ENCODE results near the gene VAC14.

The VAC14 gene

GRCh38 chr16:70651524-70651923, 149.4 kb downstream of the VAC14 start:
- H3K4me3 ChIP-seq (ENCODE audit: low read length), result no peak overlapping the region
- no peak for DNase-seq (ENCODE audit: low read depth)
- TF ChIP-seq CTCF (conservative IDR thresholded peaks at IDR 0.05; ENCODE audit: low read depth, low read length), result no peak

- TF ChIP-seq CTCF (conservative IDR thresholded peaks at IDR 0.05; ENCODE audit: low read depth, low read length), result no peak
- DNase-seq (ENCODE audit: low read depth), result no peak
- H3K4me3 ChIP-seq (ENCODE audit: low read length), result no peak overlapping the region
Measured at GRCh38 chr16:70650216-70650615, 150.7 kb downstream of the VAC14 start.

DNA sequence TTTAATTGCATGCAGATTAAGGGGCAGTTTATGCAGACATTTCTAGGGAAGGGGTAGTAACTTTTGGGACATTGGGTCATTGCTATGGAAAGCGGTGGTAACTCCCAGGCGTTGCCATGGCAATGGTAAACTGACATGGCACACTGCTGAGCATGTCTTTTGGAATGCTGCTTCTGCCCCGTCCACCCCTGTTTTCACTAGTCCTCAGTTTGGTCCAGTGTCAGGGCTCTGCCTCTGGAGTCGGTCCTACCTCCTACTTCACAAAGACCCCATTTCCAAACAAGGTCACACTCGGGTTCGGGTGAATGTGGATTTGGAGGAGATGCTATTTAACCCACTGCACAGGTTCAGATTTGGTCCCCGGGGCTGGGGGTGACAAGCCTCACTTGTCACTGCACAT, 151.7 kb downstream of the VAC14 start:
- TF ChIP-seq CTCF (conservative IDR thresholded peaks at IDR 0.05; ENCODE audit: low read depth, low read length), result no peak
- H3K4me3 ChIP-seq (ENCODE audit: low read length), result no peak overlapping the region
- DNase-seq (ENCODE audit: low read depth), result no peak

- no peak for TF ChIP-seq CTCF (conservative IDR thresholded peaks at IDR 0.05; ENCODE audit: low read depth, low read length)
- H3K4me3 ChIP-seq (ENCODE audit: low read length), result no peak overlapping the region
- no peak for DNase-seq (ENCODE audit: low read depth)
Measured at GRCh38 chr16:70648606-70649005, 152.4 kb downstream of the VAC14 start.

DNA sequence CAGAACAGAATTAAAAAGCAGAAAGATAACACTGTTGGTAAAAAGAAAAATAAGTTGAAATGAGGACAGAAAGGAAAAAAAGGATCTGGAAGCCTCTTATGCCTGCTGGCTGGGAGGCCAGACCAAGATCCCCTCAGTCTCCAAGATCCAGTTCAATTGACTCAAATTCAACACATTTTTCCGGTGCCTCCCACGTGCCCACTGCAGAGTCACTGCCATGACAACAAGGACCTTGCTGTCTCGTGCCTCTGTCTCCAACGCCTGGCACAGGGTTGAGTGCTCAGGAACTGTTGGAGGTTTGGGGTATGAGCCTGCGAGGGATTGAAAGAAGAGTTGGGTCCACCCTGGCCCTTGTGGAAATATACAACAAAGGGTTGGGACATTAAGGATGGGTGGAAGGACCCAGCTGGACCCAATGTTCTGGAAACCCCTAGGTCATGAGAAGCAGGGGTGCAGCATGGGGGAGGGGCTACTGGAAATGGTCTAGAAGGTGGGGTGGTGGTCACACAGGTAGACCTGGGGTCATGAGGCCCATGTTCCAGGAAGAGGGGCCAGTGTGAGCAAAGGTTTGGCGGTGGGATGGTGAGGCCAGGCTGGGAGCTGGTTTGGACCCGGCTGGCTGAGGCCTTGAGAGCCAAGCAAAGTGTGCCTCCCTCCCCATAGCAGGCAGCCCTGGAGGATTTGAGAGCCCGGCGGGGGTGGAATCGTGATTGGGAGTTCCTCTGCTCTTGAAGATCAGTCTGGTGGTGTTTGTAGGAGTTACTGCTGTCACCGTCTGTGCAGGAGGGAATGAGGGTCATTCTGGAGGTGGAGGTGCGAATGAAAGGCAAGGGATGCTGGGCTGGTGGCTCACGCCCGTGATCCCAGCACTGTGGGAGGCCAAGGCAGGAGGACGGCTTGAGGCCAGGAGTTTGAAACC, 153.3 kb downstream of the VAC14 start:
- no peak for DNase-seq (ENCODE audit: low read depth)
- H3K4me3 ChIP-seq (ENCODE audit: low read length), result no peak overlapping the region
- TF ChIP-seq CTCF (conservative IDR thresholded peaks at IDR 0.05; ENCODE audit: low read depth, low read length), result no peak

DNA sequence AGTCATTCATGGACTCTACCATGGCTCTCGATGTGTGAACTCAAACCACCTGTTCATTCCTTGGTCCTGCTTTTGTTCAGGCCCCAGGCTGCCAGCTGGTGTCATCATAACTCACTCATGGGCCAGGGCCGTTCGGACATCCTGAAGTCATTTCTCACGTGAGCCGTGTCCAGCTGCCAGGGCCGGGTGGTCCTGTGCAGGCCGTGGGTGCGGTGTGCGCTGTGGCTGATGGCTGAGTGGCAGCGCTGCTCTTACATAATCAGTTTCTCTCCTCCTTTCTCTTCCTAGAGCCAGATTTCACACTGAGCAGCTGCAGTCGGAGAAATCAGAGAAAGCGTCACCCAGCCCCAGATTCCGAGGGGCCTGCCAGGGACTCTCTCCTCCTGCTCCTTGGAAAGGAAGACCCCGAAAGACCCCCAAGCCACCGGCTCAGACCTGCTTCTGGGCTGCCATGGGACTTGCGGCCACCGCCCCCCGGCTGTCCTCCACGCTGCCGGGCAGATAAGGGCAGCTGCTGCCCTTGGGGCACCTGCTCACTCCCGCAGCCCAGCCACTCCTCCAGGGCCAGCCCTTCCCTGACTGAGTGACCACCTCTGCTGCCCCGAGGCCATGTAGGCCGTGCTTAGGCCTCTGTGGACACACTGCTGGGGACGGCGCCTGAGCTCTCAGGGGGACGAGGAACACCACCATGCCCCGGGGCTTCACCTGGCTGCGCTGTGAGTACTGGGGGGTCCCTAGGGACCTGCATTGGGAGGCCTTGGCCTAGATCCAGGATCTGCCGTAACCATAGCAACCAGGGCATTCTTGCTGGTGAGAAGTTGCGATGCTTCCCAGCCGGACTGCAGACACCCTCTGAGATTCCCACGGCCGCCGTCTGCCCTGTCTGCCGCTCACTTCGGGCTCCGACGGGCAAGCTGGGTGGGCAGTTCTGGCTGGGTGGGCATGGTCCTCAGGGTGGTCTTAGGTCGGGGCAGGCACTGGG, 154.4 kb downstream of the VAC14 start, which contains the start of gene IL34:
Gene IL34, plus strand, starts transcription at position 300 of the 982 bp plus-strand sequence. Its CDS starts 389 bp downstream, at position 689.
- H3K4me3 ChIP-seq (ENCODE audit: low read length), result no peak within 1 kb of the TSS
- no peak for DNase-seq (ENCODE audit: low read depth)
- TF ChIP-seq CTCF (conservative IDR thresholded peaks at IDR 0.05; ENCODE audit: low read depth, low read length), result no peak

Data from retinal pigment epithelial cell (primary cell).